Aorta (tissue), 4 donors: ENCODE measurements around the gene SIPA1L3. TPM values are rescaled to one million over a fixed set of nuclear protein-coding genes. Genes with fewer than 3 reads are reported as not detected.

Experiments
- polyA plus RNA-seq, 2 donors: library from polyadenylated mRNA; stranded (reverse); fragments of 200-250 nt; gene quantifications; one replicate each; pipeline ENCODE4 v1.2.3, GENCODE V29; 2013
- total RNA-seq, 2 donors: library from RNA; stranded (reverse); fragmentation: NEBNext Ultra II Directional; extraction: Animal tissue kit (Norgen Biotek cat#: 25700); gene quantifications; one replicate each; pipeline ENCODE4 v1.2.1, GENCODE V29; 2021
- donor health status: healthy with polysubstance abuse.
- donor health status: Bipolar disorder and iron deficiency.
- donor health status: DM: no; HTN: no; CAD: no.
- donor health status: DM: yes; HTN: yes; CAD: no.

Gene SIPA1L3
- total and polyA plus RNA-seq, 4 donors = 1.3 to 20.9 (median 11.2) TPM

Other genes starting within 250 kb of the SIPA1L3 start
- gene ZNF607, start 187.4 kb upstream of the SIPA1L3 start, total RNA-seq = 1 to 10 TPM; 5.0 to 8.4 TPM
- 1 to 10 TPM in 1 of 2 donors, under 1 TPM in 1; 0.63 to 4.7 TPM for gene ZNF607, start 187.4 kb upstream of the SIPA1L3 start, polyA plus RNA-seq
- 10 to 100 TPM in 1 of 2 donors, 1 to 10 TPM in 1; 9.4 to 16.2 TPM for gene ZNF573, start 127.6 kb upstream of the SIPA1L3 start, total RNA-seq
- gene ZNF573, start 127.6 kb upstream of the SIPA1L3 start, polyA plus RNA-seq = 1 to 10 TPM; 1.5 to 2.0 TPM
- gene WDR87, start 614 bp upstream of the SIPA1L3 start, total RNA-seq = not detected
- gene WDR87, start 614 bp upstream of the SIPA1L3 start, polyA plus RNA-seq = not detected